CD14-positive monocyte (primary cell): ENCODE measurements around the gene VSIG10L. TPM values are rescaled to one million over a fixed set of nuclear protein-coding genes. Genes with fewer than 3 reads are reported as not detected.

Source experiments
- DNase-seq, 3 donors: peaks; one replicate each; pipeline ENCODE4 v3.0.0-alpha.2; 2011 to 2022
- H2AFZ ChIP-seq: 2 replicates; pipeline ENCODE4 v1.6.0; 2012; ENCODE audit warnings: mild to moderate bottlenecking, low read depth, low read length, inconsistent platforms; ENCODE audit not compliant: insufficient read depth, poor library complexity, severe bottlenecking
- H3K27ac ChIP-seq, 2 donors: 1 replicate in 1 of 2; 2 replicates in 1 of 2; pipeline ENCODE4 v1.5.1; 2012 to 2013; ENCODE audit warnings: low read length in 2 of 2, control low read depth in 1 of 2, inconsistent platforms in 1 of 2, low read depth in 1 of 2, mild to moderate bottlenecking in 1 of 2
- H3K27me3 ChIP-seq, 2 donors: one replicate each; pipeline versions ENCODE4 v1.6.0 to v1.6.1; 2011 to 2013; ENCODE audit warnings: low read length in 2 of 2; ENCODE audit not compliant: control insufficient read depth in 2 of 2, insufficient read depth in 2 of 2
- H3K36me3 ChIP-seq, 2 donors: replicated peaks in 1 of 2; 1 replicate in 1 of 2; 2 replicates in 1 of 2; pipeline versions ENCODE4 v1.5.1 to v1.6.1; 2012 to 2013; ENCODE audit warnings: low read length in 2 of 2, control low read depth in 1 of 2, inconsistent platforms in 1 of 2, mild to moderate bottlenecking in 1 of 2; ENCODE audit not compliant: insufficient read depth in 2 of 2, control insufficient read depth in 1 of 2
- H3K4me1 ChIP-seq, 2 donors: 1 replicate in 1 of 2; 2 replicates in 1 of 2; pipeline versions ENCODE4 v1.5.1 to v1.6.1; 2012 to 2013; ENCODE audit warnings: low read length in 2 of 2, control low read depth in 1 of 2, inconsistent platforms in 1 of 2, mild to moderate bottlenecking in 1 of 2, moderate library complexity in 1 of 2; ENCODE audit not compliant: insufficient read depth in 2 of 2, control insufficient read depth in 1 of 2
- H3K4me2 ChIP-seq: replicated peaks from 2 replicates; pipeline ENCODE3; 2012; ENCODE audit warnings: low read length, moderate library complexity, mild to moderate bottlenecking; ENCODE audit not compliant: poor library complexity, severe bottlenecking; ENCODE audit errors: extremely low read depth
- H3K4me3 ChIP-seq, 3 experiments: fragments of 200-600 bp in 1 of 3; sonication (generic) in 1 of 3; replicated peaks in 1 of 3; 1 replicate in 2 of 3; 2 replicates in 1 of 3; pipeline ENCODE4 v1.5.1; 2011 to 2013; ENCODE audit warnings: low read length in 3 of 3, mild to moderate bottlenecking in 3 of 3, control low read depth in 2 of 3, low read depth in 2 of 3, inconsistent platforms in 1 of 3, moderate library complexity in 1 of 3
- H3K79me2 ChIP-seq: 2 replicates; pipeline ENCODE4 v1.6.0; 2012; ENCODE audit warnings: mild to moderate bottlenecking, control low read depth, inconsistent platforms, low read length, moderate library complexity; ENCODE audit not compliant: insufficient read depth
- H3K9ac ChIP-seq: 2 replicates; pipeline ENCODE4 v1.6.0; 2017; ENCODE audit warnings: low read length, mild to moderate bottlenecking; ENCODE audit not compliant: insufficient read depth, poor library complexity, severe bottlenecking
- H3K9me3 ChIP-seq, 2 donors: replicated peaks in 1 of 2; 1 replicate in 1 of 2; 2 replicates in 1 of 2; pipeline versions ENCODE4 v1.5.1 to v1.6.1; 2012 to 2013; ENCODE audit warnings: low read length in 2 of 2, control low read depth in 1 of 2; ENCODE audit not compliant: control insufficient read depth in 1 of 2, insufficient read depth in 1 of 2
- H4K20me1 ChIP-seq: 2 replicates; pipeline ENCODE4 v1.6.0; 2012; ENCODE audit warnings: mild to moderate bottlenecking, low read length, control low read depth, moderate library complexity; ENCODE audit not compliant: insufficient read depth
- H3K27ac Mint-ChIP-seq, 7 donors: one replicate each; pipeline ENCODE4 v1.8.0; 2020; ENCODE audit warnings: mild to moderate bottlenecking in 7 of 7, mixed read lengths in 7 of 7, moderate library complexity in 6 of 7, inconsistent platforms in 2 of 7
- H3K27me3 Mint-ChIP-seq, 3 donors: one replicate each; pipeline ENCODE4 v1.8.0; 2021 to 2022; ENCODE audit warnings: low read depth in 3 of 3, mild to moderate bottlenecking in 3 of 3, mixed read lengths in 3 of 3, moderate library complexity in 3 of 3, inconsistent platforms in 1 of 3
- H3K36me3 Mint-ChIP-seq, 2 donors: one replicate each; pipeline ENCODE4 v1.8.0; 2020; ENCODE audit warnings: mixed read lengths in 2 of 2, inconsistent platforms in 1 of 2, mild to moderate bottlenecking in 1 of 2
- H3K4me1 Mint-ChIP-seq: one replicate; pipeline ENCODE4 v1.8.0; 2020; ENCODE audit warnings: mild to moderate bottlenecking, mixed read lengths
- H3K4me3 Mint-ChIP-seq, 2 donors: one replicate each; pipeline ENCODE4 v1.8.0; 2020; ENCODE audit warnings: mild to moderate bottlenecking in 2 of 2, mixed read lengths in 2 of 2, moderate library complexity in 1 of 2
- H3K9me3 Mint-ChIP-seq, 7 donors: one replicate each; pipeline ENCODE4 v1.8.0; 2020 to 2022; ENCODE audit warnings: mixed read lengths in 7 of 7, mild to moderate bottlenecking in 6 of 7, moderate library complexity in 6 of 7, inconsistent platforms in 2 of 7
- CTCF ChIP-seq: fragments of 200-600 bp; IDR thresholded peaks from one replicate; pipeline ENCODE4 v1.8.0; 2022; ENCODE audit warnings: antibody characterized with exemption, mild to moderate bottlenecking
- WGBS: methylation state at CpG from one replicate; pipeline ENCODE4 v1.1.5; 2013; ENCODE audit warnings: missing lambda C conversion rate; ENCODE audit not compliant: insufficient coverage; 5-methylcytosine and 5-hydroxymethylcytosine counted together
- intact Hi-C, 2 donors: fragments of 100-400 bp; cut with micrococcal nuclease; formaldehyde crosslinking; loops; one replicate each; pipeline versions ENCODE4 v1.15.0 to v1.15.1; 2023
- polyA plus RNA-seq, 3 donors: library from polyadenylated mRNA; depleted of rRNA in 1 of 3; unstranded in 2 of 3; stranded (reverse) in 1 of 3; fragments of 300-500 nt in 2 of 3; fragments of >200 nt in 1 of 3; fragmentation: Illumina TruSeq in 2 of 3; gene quantifications; 1 replicate in 2 of 3; 2 replicates in 1 of 3; pipeline ENCODE4 v1.2.3, GENCODE V29; 2012 to 2021

VSIG10L gene
- polyA plus RNA-seq, 3 donors = 0.62 to 2.3 (median 0.73) TPM

- Histone ChIP-seq H3K79me2 (no peaks in the 10 kb centered on the region), H3K9ac (no peak overlapping the region), H3K9me3 (no peaks in the 10 kb centered on the region), H3K4me3 (no peak overlapping the region), H3K36me3 (no peaks in the 10 kb centered on the region), H3K4me1 (no peaks in the 10 kb centered on the region), H3K27me3 (no peaks in the 10 kb centered on the region), H4K20me1 (no peaks in the 10 kb centered on the region), H2AFZ (no peak overlapping the region), H3K27ac (no peak overlapping the region), H3K4me2 (no peak overlapping the region)
- intact Hi-C loops = loop anchor here in 1 of 2 donors (10.0 kb wide), 1 partner anchor 1068 kb away; no protein-coding TSS in a partner anchor
- H3K27me3 Mint-ChIP-seq = peaks cover 9 to 26% (median 14%) of the 10 kb centered on the region in 3 donors
- no peak for TF ChIP-seq CTCF
- H3K4me1 Mint-ChIP-seq = no peaks in the 10 kb centered on the region
- H3K4me3 Mint-ChIP-seq = no peak overlapping the region
- WGBS = 46% methylated on average over 7 of the region's 11 CpGs
- no peaks in the 10 kb centered on the region for H3K36me3 Mint-ChIP-seq
- DNase-seq = no peak
- peaks cover 0 to 1% (median 0%) of the 10 kb centered on the region in 7 donors for H3K9me3 Mint-ChIP-seq
- H3K27ac Mint-ChIP-seq = no peak overlapping the region
These were observed 49.0 kb downstream of the VSIG10L start for GRCh38 chr19:51292971-51293370.

- H3K4me3 Mint-ChIP-seq = no peak overlapping the region
- Histone ChIP-seq H3K27me3 (peaks cover 0 to 3% of the 10 kb centered on the region in 2 donors), H3K9ac (no peak overlapping the region), H3K4me2 (no peak overlapping the region), H2AFZ (no peak overlapping the region), H3K9me3 (no peaks in the 10 kb centered on the region), H3K36me3 (no peaks in the 10 kb centered on the region), H4K20me1 (no peaks in the 10 kb centered on the region), H3K4me3 (no peak overlapping the region), H3K27ac (no peak overlapping the region), H3K79me2 (no peaks in the 10 kb centered on the region), H3K4me1 (no peaks in the 10 kb centered on the region)
- no peaks in the 10 kb centered on the region for H3K4me1 Mint-ChIP-seq
- no peak for TF ChIP-seq CTCF
- H3K9me3 Mint-ChIP-seq = peaks cover 0 to 3% (median 0%) of the 10 kb centered on the region in 7 donors
- 100% methylated on average over 1 of the region's 1 CpG for WGBS
- H3K27ac Mint-ChIP-seq = no peak overlapping the region
- intact Hi-C loops = loop anchor here in 1 of 2 donors (10.0 kb wide), 1 partner anchor 1065 kb away; no protein-coding TSS in a partner anchor
- DNase-seq = no peak
- no peaks in the 10 kb centered on the region for H3K36me3 Mint-ChIP-seq
- peaks cover 11 to 14% (median 12%) of the 10 kb centered on the region in 3 donors for H3K27me3 Mint-ChIP-seq
These were observed 52.3 kb downstream of the VSIG10L start for GRCh38 chr19:51289635-51290034.
